Measurements from ENCODE around the gene CES1.
"Not testable (repeated sequence)": the region's sequence is repeated elsewhere in the genome, so short reads cannot be mapped to it uniquely, and the experiment has no call there.

Gene CES1

DNA sequence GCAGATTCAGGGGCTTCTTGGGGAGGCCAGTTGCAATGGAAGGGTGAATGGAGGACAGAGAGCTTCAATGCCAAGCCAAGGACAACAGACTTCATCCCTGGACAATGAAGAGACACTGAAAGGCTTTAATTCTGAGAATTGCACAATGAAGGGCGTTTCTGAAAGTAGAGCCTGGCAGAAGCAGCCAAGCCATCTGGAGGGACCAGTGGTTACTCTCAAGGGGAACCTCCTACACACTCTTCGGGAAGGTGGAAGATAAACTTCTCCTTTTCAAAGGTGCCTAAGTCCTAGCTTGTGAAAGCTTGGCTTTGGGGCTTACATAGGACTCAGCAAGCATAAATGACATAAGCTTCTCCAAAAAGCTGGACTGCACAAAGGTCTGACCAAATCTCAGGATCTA lies 6.2 kb upstream of the CES1 start:
- H3K4me1 ChIP-seq (ENCODE audit: low read length) = no peaks in the 10 kb centered on the region
- no peak overlapping the region for H3K4me2 ChIP-seq (ENCODE audit: low read depth, low read length)
- H3K9ac ChIP-seq (ENCODE audit: low read length) = no peak overlapping the region
- H2AFZ ChIP-seq (ENCODE audit: low read length) = no peak overlapping the region
- no peaks in the 10 kb centered on the region for H3K36me3 ChIP-seq (replicated peaks; ENCODE audit: insufficient read depth, low read length)
- H3K27ac ChIP-seq (ENCODE audit: low read length) = no peak overlapping the region
- no peaks in the 10 kb centered on the region for H3F3A ChIP-seq (ENCODE audit: insufficient read depth, low read length)
- DNase-seq = no peak
- H4K20me1 ChIP-seq (ENCODE audit: insufficient read depth, low read length) = no peaks in the 10 kb centered on the region
- no peaks in the 10 kb centered on the region for H3K9me2 ChIP-seq (replicated peaks; ENCODE audit: insufficient read depth, low read length)
- H3K79me2 ChIP-seq (ENCODE audit: low read length) = no peaks in the 10 kb centered on the region
- H3K9me3 ChIP-seq (replicated peaks; ENCODE audit: insufficient read depth, low read length) = no peaks in the 10 kb centered on the region
- H3K27me3 ChIP-seq (replicated peaks; ENCODE audit: insufficient read depth, low read length) = no peaks in the 10 kb centered on the region
- TF ChIP-seq EZH2 (optimal IDR thresholded peaks at IDR 0.05; ENCODE audit: low read depth, low read length) (no peak), EZH2phosphoT487 (IDR thresholded peaks at IDR 0.05; ENCODE audit: low read length) (no peak)
- TF ChIP-seq, protein P1, sequence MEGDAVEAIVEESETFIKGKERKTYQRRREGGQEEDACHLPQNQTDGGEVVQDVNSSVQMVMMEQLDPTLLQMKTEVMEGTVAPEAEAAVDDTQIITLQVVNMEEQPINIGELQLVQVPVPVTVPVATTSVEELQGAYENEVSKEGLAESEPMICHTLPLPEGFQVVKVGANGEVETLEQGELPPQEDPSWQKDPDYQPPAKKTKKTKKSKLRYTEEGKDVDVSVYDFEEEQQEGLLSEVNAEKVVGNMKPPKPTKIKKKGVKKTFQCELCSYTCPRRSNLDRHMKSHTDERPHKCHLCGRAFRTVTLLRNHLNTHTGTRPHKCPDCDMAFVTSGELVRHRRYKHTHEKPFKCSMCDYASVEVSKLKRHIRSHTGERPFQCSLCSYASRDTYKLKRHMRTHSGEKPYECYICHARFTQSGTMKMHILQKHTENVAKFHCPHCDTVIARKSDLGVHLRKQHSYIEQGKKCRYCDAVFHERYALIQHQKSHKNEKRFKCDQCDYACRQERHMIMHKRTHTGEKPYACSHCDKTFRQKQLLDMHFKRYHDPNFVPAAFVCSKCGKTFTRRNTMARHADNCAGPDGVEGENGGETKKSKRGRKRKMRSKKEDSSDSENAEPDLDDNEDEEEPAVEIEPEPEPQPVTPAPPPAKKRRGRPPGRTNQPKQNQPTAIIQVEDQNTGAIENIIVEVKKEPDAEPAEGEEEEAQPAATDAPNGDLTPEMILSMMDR (IDR thresholded peaks at IDR 0.05; ENCODE audit: low read length) = no peak
- H3K4me3 ChIP-seq (ENCODE audit: low read length) = no peak overlapping the region

DNA sequence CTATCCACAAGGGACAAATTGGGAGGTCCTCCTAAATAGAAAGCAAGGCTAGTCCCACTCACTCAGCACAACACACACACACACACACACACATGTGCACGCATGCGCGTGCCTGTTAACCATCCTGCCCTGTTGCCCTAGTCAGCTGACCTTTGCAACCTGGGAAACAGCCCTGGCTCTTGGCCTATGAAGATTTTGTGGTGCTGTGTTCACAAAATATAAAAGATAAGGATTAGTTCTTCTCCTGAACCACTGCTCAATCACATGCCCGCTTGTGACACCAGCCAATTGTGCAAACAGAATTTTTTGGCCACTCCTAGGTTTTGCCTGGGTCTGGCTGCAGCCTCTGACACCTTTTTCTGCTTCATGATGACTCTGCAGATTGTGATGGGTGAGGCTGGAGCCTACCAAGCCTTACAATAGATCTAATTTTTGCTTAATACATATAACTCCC lies 3.3 kb upstream of the CES1 start:
- no peaks in the 10 kb centered on the region for H3K9me2 ChIP-seq (replicated peaks; ENCODE audit: insufficient read depth, low read length)
- H3K4me1 ChIP-seq (ENCODE audit: low read length) = no peaks in the 10 kb centered on the region
- H3K79me2 ChIP-seq (ENCODE audit: low read length) = no peaks in the 10 kb centered on the region
- H3K27me3 ChIP-seq (replicated peaks; ENCODE audit: insufficient read depth, low read length) = no peaks in the 10 kb centered on the region
- no peak overlapping the region for H3K4me2 ChIP-seq (ENCODE audit: low read depth, low read length)
- no peaks in the 10 kb centered on the region for H3F3A ChIP-seq (ENCODE audit: insufficient read depth, low read length)
- no peaks in the 10 kb centered on the region for H4K20me1 ChIP-seq (ENCODE audit: insufficient read depth, low read length)
- no peak overlapping the region for H2AFZ ChIP-seq (ENCODE audit: low read length)
- H3K4me3 ChIP-seq (ENCODE audit: low read length) = no peak overlapping the region
- no peak overlapping the region for H3K27ac ChIP-seq (ENCODE audit: low read length)
- H3K9ac ChIP-seq (ENCODE audit: low read length) = no peak overlapping the region
- H3K36me3 ChIP-seq (replicated peaks; ENCODE audit: insufficient read depth, low read length) = no peaks in the 10 kb centered on the region
- TF ChIP-seq, protein P1 (IDR thresholded peaks at IDR 0.05; ENCODE audit: low read length) = no peak
- TF ChIP-seq EZH2phosphoT487 (IDR thresholded peaks at IDR 0.05; ENCODE audit: low read length) = no peak
- TF ChIP-seq EZH2 (optimal IDR thresholded peaks at IDR 0.05; ENCODE audit: low read depth, low read length) = no peak
- DNase-seq = no peak
- H3K9me3 ChIP-seq (replicated peaks; ENCODE audit: insufficient read depth, low read length) = no peaks in the 10 kb centered on the region

DNA sequence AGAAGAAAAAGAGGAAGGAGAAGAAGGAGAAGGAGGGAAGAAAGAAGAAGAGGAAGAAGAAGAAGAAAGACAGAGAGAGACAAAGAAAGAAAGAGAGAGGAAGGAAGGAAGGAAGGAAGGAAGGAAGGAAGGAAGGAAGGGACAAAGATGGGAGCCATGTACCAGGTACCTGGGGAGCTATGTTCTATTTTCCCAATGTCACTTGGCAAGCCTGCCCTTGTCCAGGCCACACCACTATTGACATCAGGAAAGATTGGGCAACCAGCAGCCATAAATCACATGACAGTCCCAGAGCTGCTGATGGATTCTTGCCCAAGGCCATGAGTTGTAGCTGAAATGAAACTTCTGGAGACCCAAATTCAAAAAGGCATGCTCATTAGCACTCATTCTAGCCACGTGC lies 2.7 kb upstream of the CES1 start:
- DNase-seq = no peak
- H3K27me3 ChIP-seq (replicated peaks; ENCODE audit: insufficient read depth, low read length) = no peaks in the 10 kb centered on the region
- H3K9me3 ChIP-seq (replicated peaks; ENCODE audit: insufficient read depth, low read length) = no peaks in the 10 kb centered on the region

DNA sequence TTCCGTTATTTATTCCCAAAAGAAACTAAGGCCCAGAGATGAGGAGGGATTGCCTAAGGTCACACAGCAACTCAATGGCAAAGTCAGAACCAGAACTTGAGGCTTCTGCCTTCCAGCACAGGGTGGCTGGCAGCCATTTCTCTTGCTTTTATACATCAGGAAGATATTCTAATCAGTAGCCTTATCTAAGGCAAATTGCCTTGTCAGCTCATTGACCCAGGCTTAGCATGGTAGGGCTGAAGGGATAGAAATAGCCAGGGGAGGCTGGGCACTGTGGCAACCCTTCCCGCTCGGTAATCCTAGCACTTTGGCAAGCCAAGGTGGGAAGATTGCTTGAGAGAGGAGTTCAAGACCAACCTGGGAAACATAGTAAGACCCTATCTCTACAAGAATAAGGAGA lies 2.3 kb upstream of the CES1 start:
- H3K27ac ChIP-seq (ENCODE audit: low read length); H2AFZ ChIP-seq (ENCODE audit: low read length); H3K9me3 ChIP-seq (replicated peaks; ENCODE audit: insufficient read depth, low read length); H3F3A ChIP-seq (ENCODE audit: insufficient read depth, low read length); H3K79me2 ChIP-seq (ENCODE audit: low read length); H3K4me1 ChIP-seq (ENCODE audit: low read length); H3K4me2 ChIP-seq (ENCODE audit: low read depth, low read length); H3K36me3 ChIP-seq (replicated peaks; ENCODE audit: insufficient read depth, low read length); H3K27me3 ChIP-seq (replicated peaks; ENCODE audit: insufficient read depth, low read length); DNase-seq; H3K9ac ChIP-seq (ENCODE audit: low read length); H3K4me3 ChIP-seq (ENCODE audit: low read length); H3K9me2 ChIP-seq (replicated peaks; ENCODE audit: insufficient read depth, low read length); H4K20me1 ChIP-seq (ENCODE audit: insufficient read depth, low read length): not testable (repeated sequence)

More for the DNA sequence above, 2.7 kb upstream of the CES1 start:
- Histone ChIP-seq H3K9me2 (replicated peaks; ENCODE audit: insufficient read depth, low read length) (no peaks in the 10 kb centered on the region), H4K20me1 (ENCODE audit: insufficient read depth, low read length) (no peaks in the 10 kb centered on the region), H3K27ac (ENCODE audit: low read length) (no peak overlapping the region), H3K4me2 (ENCODE audit: low read depth, low read length) (no peak overlapping the region), H3K36me3 (replicated peaks; ENCODE audit: insufficient read depth, low read length) (no peaks in the 10 kb centered on the region), H3K4me3 (ENCODE audit: low read length) (no peak overlapping the region), H3K4me1 (ENCODE audit: low read length) (no peaks in the 10 kb centered on the region), H3K9ac (ENCODE audit: low read length) (no peak overlapping the region), H3K79me2 (ENCODE audit: low read length) (no peaks in the 10 kb centered on the region), H2AFZ (ENCODE audit: low read length) (no peak overlapping the region), H3F3A (ENCODE audit: insufficient read depth, low read length) (no peaks in the 10 kb centered on the region)
- TF ChIP-seq EZH2phosphoT487 (IDR thresholded peaks at IDR 0.05; ENCODE audit: low read length) (no peak), EZH2 (optimal IDR thresholded peaks at IDR 0.05; ENCODE audit: low read depth, low read length) (no peak)
- TF ChIP-seq, protein P1 (IDR thresholded peaks at IDR 0.05; ENCODE audit: low read length) = no peak

Measured in MM.1S (cell line).